HCT116 (cell line): ENCODE results near the gene ANKLE1.

Experiments used
- CTCF ChIP-seq, 3 experiments: fragments of 200-600 bp in 1 of 3; sonication (generic) in 1 of 3; IDR thresholded peaks in 2 of 3; conservative IDR thresholded peaks in 1 of 3; 2 replicates each; pipeline ENCODE4 v1.5.1; 2012 to 2017; ENCODE audit warnings: low read depth in 2 of 3, low read length in 2 of 3, antibody characterized with exemption in 1 of 3, borderline replicate concordance in 1 of 3, control low read depth in 1 of 3, mild to moderate bottlenecking in 1 of 3, mixed read lengths in 1 of 3, mixed run types in 1 of 3, moderate library complexity in 1 of 3; ENCODE audit not compliant: insufficient read depth in 1 of 3
- MAX ChIP-seq: IDR thresholded peaks from 2 replicates; pipeline ENCODE4 v1.6.1; 2012
- POLR2A ChIP-seq: IDR thresholded peaks from 2 replicates; pipeline ENCODE4 v1.7.0; 2011; ENCODE audit warnings: borderline replicate concordance; ENCODE audit not compliant: insufficient read depth, insufficient read length; ENCODE audit errors: extremely low read depth
- REST ChIP-seq: IDR thresholded peaks from 2 replicates; pipeline ENCODE4 v1.6.1; 2012; ENCODE audit warnings: low read depth
- SIN3A ChIP-seq: IDR thresholded peaks from 2 replicates; pipeline ENCODE4 v1.6.1; 2012; ENCODE audit warnings: low read depth
- TCF7L2 ChIP-seq: IDR thresholded peaks from 2 replicates; pipeline ENCODE4 v1.7.0; 2011; ENCODE audit warnings: borderline replicate concordance, inconsistent platforms; ENCODE audit not compliant: insufficient read depth, insufficient read length; ENCODE audit errors: extremely low read depth
- YY1 ChIP-seq: IDR thresholded peaks from 2 replicates; pipeline ENCODE4 v1.6.1; 2011; ENCODE audit warnings: low read length, low read depth, moderate library complexity, mild to moderate bottlenecking; ENCODE audit not compliant: insufficient replicate concordance; ENCODE audit errors: extremely low read depth

GRCh38 chr19:17305216-17305516 lies 23.5 kb downstream of the ANKLE1 start:
- TF ChIP-seq CTCF (IDR thresholded peaks at IDR 0.05 in 2 of 3, conservative IDR thresholded peaks at IDR 0.05 in 1 of 3; ENCODE audit: borderline replicate concordance in 1 of 3, insufficient read depth in 1 of 3, low read depth in 2 of 3, low read length in 2 of 3) (no peak), REST (no peak), SIN3A (no peak), YY1 (no peak), TCF7L2 (no peak), POLR2A (no peak), MAX (no peak; the same call in 1 of the 2 replicates)
